ENCODE data around the gene NFIA. TPM values are rescaled to one million over a fixed set of nuclear protein-coding genes. Genes with fewer than 3 reads are reported as not detected.

Gene NFIA
- total and polyA plus RNA-seq, 10 of the 15 experiments (the other 5 are each of a cell fraction or from before 2014, with no cell fraction given), result 0.10 to 0.16 TPM; not detected in 8

- ChIA-PET RAD21 (ENCODE audit: unreplicated experiment) (no interaction called here), POLR2A (no interaction called here), CTCF (no interaction called here), SMC1A (ENCODE audit: uncharacterized antibody, unreplicated experiment) (no interaction called here)
- 0 out of 4 replicates have a peak, but pooled peaks cover 0 to 3% of the 10 kb centered on the region in 2 experiments for H3K27me3 ChIP-seq (replicated peaks in 1 of 2; ENCODE audit: control insufficient read depth in 2 of 2, insufficient read depth in 2 of 2, low read length in 1 of 2)
- BruUV-seq (replicated peaks), result no TSS peak
- ATAC-seq (no peak), DNase-seq (ENCODE audit: low read depth, low spot score) (no peak), FAIRE-seq (no peak)
- TF ChIP-seq NFYA (IDR thresholded peaks at IDR 0.05; ENCODE audit: borderline replicate concordance, low read depth, low read length) (no peak), GATAD2B (conservative IDR thresholded peaks at IDR 0.05; ENCODE audit: low read depth) (no peak)
- no peaks in the 10 kb centered on the region for H4K20me1 ChIP-seq (ENCODE audit: control insufficient read depth, insufficient read depth)
- H3K4me3 ChIP-seq, result no peak overlapping the region
- no peak overlapping the region for H3K9ac ChIP-seq (ENCODE audit: control insufficient read depth, insufficient read depth, low read length)
- no peak overlapping the region for H3K4me2 ChIP-seq (ENCODE audit: control insufficient read depth, insufficient read depth)
- no peaks in the 10 kb centered on the region for H3K4me1 ChIP-seq (ENCODE audit: control insufficient read depth, insufficient read depth, low read length)
- H3K79me2 ChIP-seq (ENCODE audit: control insufficient read depth, insufficient read depth, low read length), result no peaks in the 10 kb centered on the region
- no peaks in the 10 kb centered on the region for H3K36me3 ChIP-seq (ENCODE audit: control insufficient read depth in 2 of 2, insufficient read depth in 2 of 2, low read length in 1 of 2)
- 2% methylated on average over 2 of the region's 2 CpGs for WGBS (ENCODE audit: insufficient coverage, insufficient replicate concordance, low lambda C conversion rate, missing lambda C conversion rate)
- H3K27ac ChIP-seq (ENCODE audit: control insufficient read depth, insufficient read depth), result no peak overlapping the region
- in situ Hi-C loops (cut with MboI) (no loop called here), intact Hi-C loops (cut with micrococcal nuclease; ENCODE audit: unreplicated experiment) (no loop called here)
- H3K9me3 ChIP-seq (replicated peaks; ENCODE audit: control insufficient read depth, insufficient read depth, low read length), result no peaks in the 10 kb centered on the region
- no peak overlapping the region for H2AFZ ChIP-seq (ENCODE audit: control insufficient read depth, low read depth, low read length)
Measured at GRCh38 chr1:61293986-61294504, 211.7 kb downstream of the NFIA start.

- DNase-seq (ENCODE audit: low read depth, low spot score) (no peak), ATAC-seq (no peak), FAIRE-seq (no peak)
- no peaks in the 10 kb centered on the region for H4K20me1 ChIP-seq (ENCODE audit: control insufficient read depth, insufficient read depth)
- POLR2A ChIA-PET, result no interaction called here
- TF ChIP-seq MYC (IDR thresholded peaks at IDR 0.05; ENCODE audit: insufficient read depth, insufficient read length, insufficient replicate concordance, low read length, severe bottlenecking) (no peak), E2F4 (IDR thresholded peaks at IDR 0.05; ENCODE audit: low read depth, low read length) (no peak), TCF3 (IDR thresholded peaks at IDR 0.05; ENCODE audit: borderline replicate concordance, insufficient read depth, low read depth, low read length) (no peak), ATF7 (IDR thresholded peaks at IDR 0.05; ENCODE audit: low read depth) (no peak), BACH1 (IDR thresholded peaks at IDR 0.05; ENCODE audit: borderline replicate concordance) (no peak), ZBTB33 (IDR thresholded peaks at IDR 0.05) (no peak)
- no peaks in the 10 kb centered on the region for H3K36me3 ChIP-seq (ENCODE audit: control insufficient read depth in 2 of 2, insufficient read depth in 2 of 2, low read length in 1 of 2)
- 0 out of 4 replicates have a peak, but pooled peaks cover 0 to 3% of the 10 kb centered on the region in 2 experiments for H3K27me3 ChIP-seq (replicated peaks in 1 of 2; ENCODE audit: control insufficient read depth in 2 of 2, insufficient read depth in 2 of 2, low read length in 1 of 2)
- in situ Hi-C loops (cut with MboI) (no loop called here), intact Hi-C loops (cut with micrococcal nuclease; ENCODE audit: unreplicated experiment) (no loop called here)
- H3K9ac ChIP-seq (ENCODE audit: control insufficient read depth, insufficient read depth, low read length), result no peak overlapping the region
- no peaks in the 10 kb centered on the region for H3K4me1 ChIP-seq (ENCODE audit: control insufficient read depth, insufficient read depth, low read length)
- no TSS peak for BruUV-seq (replicated peaks)
- SMC1A ChIA-PET (ENCODE audit: uncharacterized antibody, unreplicated experiment), result no interaction called here
- WGBS (ENCODE audit: insufficient coverage, insufficient replicate concordance, low lambda C conversion rate, missing lambda C conversion rate), result 51% methylated on average over 5 of the region's 5 CpGs
- no peaks in the 10 kb centered on the region for H3K79me2 ChIP-seq (ENCODE audit: control insufficient read depth, insufficient read depth, low read length)
- RAD21 ChIA-PET (ENCODE audit: unreplicated experiment), result no interaction called here
- no peak overlapping the region for H3K27ac ChIP-seq (ENCODE audit: control insufficient read depth, insufficient read depth)
- H3K9me3 ChIP-seq (replicated peaks; ENCODE audit: control insufficient read depth, insufficient read depth, low read length), result no peaks in the 10 kb centered on the region
- no peak overlapping the region for H3K4me3 ChIP-seq
- H2AFZ ChIP-seq (ENCODE audit: control insufficient read depth, low read depth, low read length), result no peak overlapping the region
- H3K4me2 ChIP-seq (ENCODE audit: control insufficient read depth, insufficient read depth), result no peak overlapping the region
- CTCF ChIA-PET, result no interaction called here
Measured at GRCh38 chr1:61294930-61295329, 212.6 kb downstream of the NFIA start.

Data from GM12878 (cell line).